HEK293 (cell line): ENCODE results near the gene DENND4B.

Experiments used
- CTCF ChIA-PET: fragments of 350-600 bp; formaldehyde crosslinking; extraction: SDS; loops from one replicate; lab custom pipeline; 2021; ENCODE audit warnings: antibody characterized with exemption; lab: Yijun Ruan, JAX
- POLR2A ChIA-PET: fragments of 300-600 bp; formaldehyde crosslinking; extraction: SDS; loops from one replicate; lab custom pipeline; 2020; ENCODE audit warnings: antibody characterized with exemption, inconsistent platforms; lab: Yijun Ruan, JAX
- H3K27ac ChIP-seq: fragments of 200-500 bp; sonication (Bioruptor generic); 2 replicates; pipeline ENCODE4 v1.5.1; 2014; ENCODE audit warnings: low read depth, low read length, control low read depth, inconsistent platforms; ENCODE audit errors: extremely low read depth
- H3K36me3 ChIP-seq, 2 experiments: fragments of 200-500 bp in 1 of 2; sonication (Bioruptor generic) in 1 of 2; 1 replicate in 1 of 2; 2 replicates in 1 of 2; pipeline ENCODE4 v1.5.1; 2014 to 2017; ENCODE audit warnings: inconsistent platforms in 2 of 2, low read length in 2 of 2; ENCODE audit not compliant: control insufficient read depth in 2 of 2, insufficient read depth in 1 of 2
- H3K4me1 ChIP-seq: fragments of 200-500 bp; sonication (Bioruptor generic); 2 replicates; pipeline ENCODE4 v1.5.1; 2014; ENCODE audit warnings: mild to moderate bottlenecking, low read length, inconsistent platforms; ENCODE audit not compliant: control insufficient read depth, insufficient read depth
- H3K4me3 ChIP-seq: 2 replicates; pipeline ENCODE4 v1.5.1; 2011; ENCODE audit warnings: low read depth, mild to moderate bottlenecking, control low read depth, low read length, moderate library complexity
- H3K9me3 ChIP-seq: fragments of 200-500 bp; sonication (Bioruptor generic); 2 replicates; pipeline ENCODE4 v1.5.1; 2014; ENCODE audit warnings: low read depth, low read length, inconsistent platforms; ENCODE audit not compliant: control insufficient read depth, insufficient read depth
- EGR2 ChIP-seq: fragments of 450-650 bp; formaldehyde crosslinking; IDR thresholded peaks from 2 replicates; pipeline ENCODE4 v1.5.1; 2016; ENCODE audit warnings: low read depth, missing biosample characterization, missing genetic modification characterization
- KLF10 ChIP-seq: fragments of 450-650 bp; IDR thresholded peaks from 2 replicates; pipeline ENCODE4 v1.5.1; 2018; ENCODE audit warnings: missing biosample characterization, mild to moderate bottlenecking, missing genetic modification characterization
- KLF8 ChIP-seq: fragments of 450-650 bp; formaldehyde crosslinking; IDR thresholded peaks from 2 replicates; pipeline ENCODE4 v1.5.1; 2016; ENCODE audit warnings: missing biosample characterization, missing genetic modification characterization
- ZBTB20 ChIP-seq: fragments of 450-650 bp; formaldehyde crosslinking; IDR thresholded peaks from 2 replicates; pipeline ENCODE4 v1.5.1; 2016; ENCODE audit warnings: missing biosample characterization, missing genetic modification characterization
- ZFHX2 ChIP-seq: fragments of 450-650 bp; formaldehyde crosslinking; conservative IDR thresholded peaks from 2 replicates; pipeline ENCODE4 v1.5.1; 2016; ENCODE audit warnings: missing biosample characterization, missing genetic modification characterization
- ZNF114 ChIP-seq: fragments of 450-650 bp; formaldehyde crosslinking; IDR thresholded peaks from 2 replicates; pipeline ENCODE4 v1.5.0; 2017; ENCODE audit warnings: missing biosample characterization, missing genetic modification characterization
- ZNF132 ChIP-seq: fragments of 450-650 bp; formaldehyde crosslinking; IDR thresholded peaks from 2 replicates; pipeline ENCODE4 v1.5.1; 2017; ENCODE audit warnings: missing biosample characterization, missing genetic modification characterization, borderline replicate concordance
- ZNF140 ChIP-seq: fragments of 450-650 bp; formaldehyde crosslinking; IDR thresholded peaks from 2 replicates; pipeline ENCODE4 v1.5.1; 2016; ENCODE audit warnings: missing biosample characterization, missing genetic modification characterization
- ZNF473 ChIP-seq: fragments of 450-650 bp; formaldehyde crosslinking; IDR thresholded peaks from 2 replicates; pipeline ENCODE4 v1.5.1; 2017; ENCODE audit warnings: missing biosample characterization, missing genetic modification characterization
- ZNF529 ChIP-seq: fragments of 450-650 bp; formaldehyde crosslinking; IDR thresholded peaks from 2 replicates; pipeline ENCODE4 v1.5.1; 2017; ENCODE audit warnings: missing genetic modification characterization, missing biosample characterization; ENCODE audit not compliant: insufficient replicate concordance
- ZNF571 ChIP-seq: fragments of 450-650 bp; formaldehyde crosslinking; IDR thresholded peaks from 2 replicates; pipeline ENCODE4 v1.5.0; 2017; ENCODE audit warnings: missing biosample characterization, missing genetic modification characterization
- ZNF776 ChIP-seq: fragments of 450-650 bp; formaldehyde crosslinking; IDR thresholded peaks from 2 replicates; pipeline ENCODE4 v1.5.0; 2017; ENCODE audit warnings: missing biosample characterization, missing genetic modification characterization, borderline replicate concordance
- TF ChIP-seq, protein P1 (sequence below): fragments of 450-650 bp; formaldehyde crosslinking; IDR thresholded peaks from 2 replicates; pipeline ENCODE4 v1.5.1; 2016; ENCODE audit warnings: missing biosample characterization, missing genetic modification characterization
- TF ChIP-seq, protein P2 (sequence below): fragments of 450-650 bp; formaldehyde crosslinking; IDR thresholded peaks from 2 replicates; pipeline ENCODE4 v1.5.1; 2016; ENCODE audit warnings: missing biosample characterization, missing genetic modification characterization

The DENND4B gene

DNA sequence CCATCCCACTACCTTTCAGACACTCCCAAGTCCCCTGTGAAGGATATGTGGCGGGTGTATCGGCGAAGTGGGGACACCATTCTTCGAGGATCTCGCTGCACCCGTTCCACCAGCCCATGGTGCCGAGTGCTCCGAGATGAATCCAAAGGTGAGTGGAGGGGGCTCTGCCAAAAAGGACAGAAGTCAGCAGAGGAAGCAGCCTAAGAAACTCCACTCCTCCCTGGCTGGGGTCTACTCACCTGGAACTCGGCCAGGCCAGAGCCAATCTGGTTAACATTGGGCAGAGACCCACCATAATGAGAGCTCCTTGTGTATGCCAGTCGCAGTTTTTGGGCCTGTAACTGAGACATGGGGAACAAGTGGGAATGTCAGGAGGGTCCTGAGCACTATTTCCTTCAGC, 8.3 kb upstream of the DENND4B start (continued):
- TF ChIP-seq ZNF132: no peak
- no peak for TF ChIP-seq ZNF473

DNA sequence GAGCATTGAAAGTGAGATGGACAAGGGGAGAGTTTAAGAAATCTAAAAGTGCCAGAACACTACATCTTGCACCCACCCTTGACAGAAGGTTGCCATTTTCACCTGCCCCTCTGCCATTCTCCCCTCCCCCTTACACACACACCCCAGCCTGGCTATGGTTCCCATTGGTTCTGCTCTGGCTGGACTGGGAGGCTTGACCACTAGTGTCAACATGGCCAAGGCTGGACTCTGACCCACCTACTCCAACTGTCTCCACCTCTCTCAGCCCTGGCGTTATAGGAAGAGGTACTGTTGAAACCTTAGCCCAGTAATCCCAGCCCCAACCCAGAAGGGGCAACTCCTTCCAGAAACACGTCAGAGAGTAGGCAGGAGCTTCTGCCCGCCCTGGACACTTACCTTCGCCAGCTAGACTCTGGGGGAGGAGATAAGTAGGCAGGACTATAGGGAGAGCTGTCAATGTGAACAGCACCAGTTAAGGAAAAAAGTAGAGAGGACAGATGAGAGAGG, 7.4 kb upstream of the DENND4B start:
- TF ChIP-seq ZBTB20 (tag by site-specific recombination) (no peak), ZNF114 (tag by site-specific recombination) (no peak), KLF8 (tag by site-specific recombination) (no peak), ZNF140 (tag by site-specific recombination) (no peak), ZNF776 (tag by site-specific recombination) (no peak), ZNF529 (no peak)
- TF ChIP-seq, protein P1, sequence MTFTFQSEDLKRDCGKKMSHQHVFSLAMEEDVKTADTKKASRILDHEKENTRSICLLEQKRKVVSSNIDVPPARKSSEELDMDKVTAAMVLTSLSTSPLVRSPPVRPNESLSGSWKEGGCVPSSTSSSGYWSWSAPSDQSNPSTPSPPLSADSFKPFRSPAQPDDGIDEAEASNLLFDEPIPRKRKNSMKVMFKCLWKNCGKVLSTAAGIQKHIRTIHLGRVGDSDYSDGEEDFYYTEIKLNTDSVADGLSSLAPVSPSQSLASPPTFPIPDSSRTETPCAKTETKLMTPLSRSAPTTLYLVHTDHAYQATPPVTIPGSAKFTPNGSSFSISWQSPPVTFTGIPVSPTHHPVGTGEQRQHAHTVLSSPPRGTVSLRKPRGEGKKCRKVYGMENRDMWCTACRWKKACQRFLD (tag by site-specific recombination): no peak
- peaks cover 8% of the 10 kb centered on the region; the same call in 1 of the 2 replicates for H3K4me1 ChIP-seq
- no peak overlapping the region for H3K27ac ChIP-seq
- H3K9me3 ChIP-seq: no peaks in the 10 kb centered on the region
- H3K36me3 ChIP-seq: peaks cover 16 to 64% of the 10 kb centered on the region in 2 experiments; a peak in 2 of 3 replicates
- CTCF ChIA-PET: interaction anchor here (0.8 to 1.5 kb wide), 2 partner anchors 132 to 157 kb away, joined by 3 to 6 read pairs; no protein-coding TSS in a partner anchor
- POLR2A ChIA-PET: no interaction called here
- H3K4me3 ChIP-seq: no peak overlapping the region

DNA sequence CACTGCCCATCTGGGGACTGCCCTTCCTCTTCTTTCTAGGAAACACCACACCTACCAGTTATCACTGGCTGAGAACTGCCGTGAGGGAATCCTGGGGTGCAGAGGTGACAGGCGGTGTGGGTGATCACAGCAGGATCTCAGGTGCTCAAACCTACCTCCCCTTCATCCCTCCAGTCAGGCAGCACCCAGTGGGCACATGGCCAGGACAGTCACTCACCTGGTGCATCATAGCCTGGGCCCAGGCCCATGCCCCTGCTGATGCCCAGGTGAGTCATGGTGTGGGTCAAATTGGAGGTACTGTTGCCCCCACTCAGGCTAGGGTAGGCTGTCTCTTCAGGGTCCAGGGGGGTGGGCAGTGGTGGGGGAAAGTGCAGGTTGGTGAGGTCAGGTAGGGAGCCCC, 5.3 kb upstream of the DENND4B start:
- no peak for TF ChIP-seq ZNF571
- TF ChIP-seq, protein P2, sequence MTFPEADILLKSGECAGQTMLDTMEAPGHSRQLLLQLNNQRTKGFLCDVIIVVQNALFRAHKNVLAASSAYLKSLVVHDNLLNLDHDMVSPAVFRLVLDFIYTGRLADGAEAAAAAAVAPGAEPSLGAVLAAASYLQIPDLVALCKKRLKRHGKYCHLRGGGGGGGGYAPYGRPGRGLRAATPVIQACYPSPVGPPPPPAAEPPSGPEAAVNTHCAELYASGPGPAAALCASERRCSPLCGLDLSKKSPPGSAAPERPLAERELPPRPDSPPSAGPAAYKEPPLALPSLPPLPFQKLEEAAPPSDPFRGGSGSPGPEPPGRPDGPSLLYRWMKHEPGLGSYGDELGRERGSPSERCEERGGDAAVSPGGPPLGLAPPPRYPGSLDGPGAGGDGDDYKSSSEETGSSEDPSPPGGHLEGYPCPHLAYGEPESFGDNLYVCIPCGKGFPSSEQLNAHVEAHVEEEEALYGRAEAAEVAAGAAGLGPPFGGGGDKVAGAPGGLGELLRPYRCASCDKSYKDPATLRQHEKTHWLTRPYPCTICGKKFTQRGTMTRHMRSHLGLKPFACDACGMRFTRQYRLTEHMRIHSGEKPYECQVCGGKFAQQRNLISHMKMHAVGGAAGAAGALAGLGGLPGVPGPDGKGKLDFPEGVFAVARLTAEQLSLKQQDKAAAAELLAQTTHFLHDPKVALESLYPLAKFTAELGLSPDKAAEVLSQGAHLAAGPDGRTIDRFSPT: 0 out of 2 replicates have a peak, but pooled peaks have one; percentile 27
- Histone ChIP-seq H3K4me3 (no peak overlapping the region), H3K27ac (no peak overlapping the region), H3K4me1 (peaks cover 3% of the 10 kb centered on the region; the same call in 1 of the 2 replicates), H3K36me3 (peaks cover 16 to 82% of the 10 kb centered on the region in 2 experiments; a peak in 2 of 3 replicates), H3K9me3 (no peaks in the 10 kb centered on the region)
- POLR2A ChIA-PET: no interaction called here
- CTCF ChIA-PET: no interaction called here

DNA sequence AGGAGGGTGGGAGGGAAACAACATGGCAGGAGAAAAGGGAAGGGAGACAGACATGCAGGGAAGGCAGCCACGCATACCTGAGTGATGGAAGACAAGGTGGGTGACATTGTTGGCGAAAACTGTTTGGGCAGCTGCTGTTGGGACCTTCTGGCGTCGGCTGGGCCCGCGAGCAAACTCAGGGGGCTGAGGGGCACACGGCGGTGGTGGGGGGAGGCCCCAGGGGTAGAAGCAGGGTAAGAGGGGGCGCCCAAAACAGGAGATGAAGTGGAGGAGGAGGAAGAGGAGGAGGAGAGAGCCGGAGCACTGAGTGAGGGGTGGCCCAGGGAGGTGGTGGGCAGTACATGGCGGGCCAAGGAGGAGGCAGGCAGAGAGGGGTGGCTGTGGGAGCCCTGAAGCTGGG, 4.7 kb upstream of the DENND4B start:
- no peak overlapping the region for H3K4me3 ChIP-seq
- H3K4me1 ChIP-seq: no peaks in the 10 kb centered on the region
- peaks cover 16 to 80% of the 10 kb centered on the region in 2 experiments; a peak in 2 of 3 replicates for H3K36me3 ChIP-seq
- no peak overlapping the region for H3K27ac ChIP-seq
- no peaks in the 10 kb centered on the region for H3K9me3 ChIP-seq
- CTCF ChIA-PET: interaction anchor here (0.6 to 1.2 kb wide), 2 partner anchors 35 to 106 kb away, joined by 3 to 5 read pairs; partner anchors contain the start of gene RAB13
- peak; percentile 39; the same call in 1 of the 2 replicates for TF ChIP-seq EGR2 (tag by site-specific recombination)
- 0 out of 2 replicates have a peak, but pooled peaks have one; percentile 16 for TF ChIP-seq ZFHX2 (tag by site-specific recombination)
- TF ChIP-seq KLF10: no peak
- POLR2A ChIA-PET: interaction anchor here (0.8 kb wide), 1 partner anchor 11 kb away, joined by 3 read pairs; no protein-coding TSS in a partner anchor
